ENCODE measurements around the gene ODC1. TPM values are rescaled to one million over a fixed set of nuclear protein-coding genes. Genes with fewer than 3 reads are reported as not detected.

ODC1 gene
- total RNA-seq, 1 donor from 2014 or later: 58.0 TPM

- intact Hi-C loops (cut with DNase I): loop anchor here (2.0 to 5.0 kb wide), 3 partner anchors 126 to 283 kb away; no protein-coding TSS in a partner anchor
- peak; percentile 88 for DNase-seq (ENCODE audit: low spot score)
These were observed 40.1 kb downstream of the ODC1 start for GRCh38 chr2:10407841-10408648.

GRCh38 chr2:10407432-10407831 is 40.7 kb downstream of the ODC1 start:
- no peak for DNase-seq (ENCODE audit: low spot score)
- intact Hi-C loops (cut with DNase I): loop anchor here (5.0 kb wide), 2 partner anchors 125 to 265 kb away; no protein-coding TSS in a partner anchor

GRCh38 chr2:10406491-10407188 is 41.5 kb downstream of the ODC1 start:
- no peak for DNase-seq (ENCODE audit: low spot score)
- intact Hi-C loops (cut with DNase I): loop anchor here (5.0 kb wide), 2 partner anchors 124 to 264 kb away; no protein-coding TSS in a partner anchor

- intact Hi-C loops (cut with DNase I): loop anchor here (5.0 kb wide), 2 partner anchors 124 to 264 kb away; no protein-coding TSS in a partner anchor
- DNase-seq (ENCODE audit: low spot score): no peak
These were observed 42.1 kb downstream of the ODC1 start for GRCh38 chr2:10406016-10406415.

GRCh38 chr2:10405448-10405847 is 42.7 kb downstream of the ODC1 start:
- intact Hi-C loops (cut with DNase I): loop anchor here (2.0 to 5.0 kb wide), 3 partner anchors 103 to 263 kb away; partner anchors contain the start of gene HPCAL1
- no peak for DNase-seq (ENCODE audit: low spot score)

GRCh38 chr2:10404324-10405143 is 43.6 kb downstream of the ODC1 start:
- no peak for DNase-seq (ENCODE audit: low spot score)
- intact Hi-C loops (cut with DNase I): loop anchor here (2.0 to 5.0 kb wide), 4 partner anchors 72 to 262 kb away; partner anchors contain the start of gene HPCAL1

- no peak for DNase-seq (ENCODE audit: low spot score)
- intact Hi-C loops (cut with DNase I): loop anchor here (5.0 kb wide), 1 partner anchor 70 kb away; no protein-coding TSS in a partner anchor
These were observed 45.4 kb downstream of the ODC1 start for GRCh38 chr2:10402653-10403215.

- DNase-seq (ENCODE audit: low spot score): no peak
- intact Hi-C loops (cut with DNase I): loop anchor here (5.0 kb wide), 1 partner anchor 70 kb away; no protein-coding TSS in a partner anchor
These were observed 46.0 kb downstream of the ODC1 start for GRCh38 chr2:10402062-10402585.

GRCh38 chr2:10400978-10401951 is 46.9 kb downstream of the ODC1 start:
- DNase-seq (ENCODE audit: low spot score): no peak
- intact Hi-C loops (cut with DNase I): loop anchor here (5.0 kb wide), 1 partner anchor 69 kb away; no protein-coding TSS in a partner anchor

- DNase-seq (ENCODE audit: low spot score): peak; percentile 83
- intact Hi-C loops (cut with DNase I): loop anchor here (5.0 kb wide), 1 partner anchor 68 kb away; no protein-coding TSS in a partner anchor
These were observed 47.6 kb downstream of the ODC1 start for GRCh38 chr2:10400568-10400977.

GRCh38 chr2:10400002-10400401 is 48.1 kb downstream of the ODC1 start:
- no peak for DNase-seq (ENCODE audit: low spot score)
- intact Hi-C loops (cut with DNase I): loop anchor here (5.0 kb wide), 1 partner anchor 68 kb away; no protein-coding TSS in a partner anchor

GRCh38 chr2:10399358-10399757 is 48.8 kb downstream of the ODC1 start:
- no peak for DNase-seq (ENCODE audit: low spot score)
- intact Hi-C loops (cut with DNase I): no loop called here

GRCh38 chr2:10398496-10398895 is 49.6 kb downstream of the ODC1 start:
- DNase-seq (ENCODE audit: low spot score): no peak
- intact Hi-C loops (cut with DNase I): no loop called here

- no peak for DNase-seq (ENCODE audit: low spot score)
- intact Hi-C loops (cut with DNase I): no loop called here
These were observed 50.2 kb downstream of the ODC1 start for GRCh38 chr2:10397878-10398277.

GRCh38 chr2:10397297-10397875 is 50.7 kb downstream of the ODC1 start:
- no peak for DNase-seq (ENCODE audit: low spot score)
- intact Hi-C loops (cut with DNase I): no loop called here

- no peak for DNase-seq (ENCODE audit: low spot score)
- intact Hi-C loops (cut with DNase I): no loop called here
These were observed 51.7 kb downstream of the ODC1 start for GRCh38 chr2:10396464-10396863.

- intact Hi-C loops (cut with DNase I): no loop called here
- DNase-seq (ENCODE audit: low spot score): no peak
These were observed 52.2 kb downstream of the ODC1 start for GRCh38 chr2:10395893-10396292.
